GM19099 (cell line): ENCODE data around the gene SLC9A4.

Experiments
- POLR2A ChIP-seq: IDR thresholded peaks from 3 replicates; pipeline ENCODE4 v1.6.1; 2011; ENCODE audit warnings: low read depth; ENCODE audit not compliant: insufficient read length; ENCODE audit errors: extremely low read depth

SLC9A4 gene, protein sequence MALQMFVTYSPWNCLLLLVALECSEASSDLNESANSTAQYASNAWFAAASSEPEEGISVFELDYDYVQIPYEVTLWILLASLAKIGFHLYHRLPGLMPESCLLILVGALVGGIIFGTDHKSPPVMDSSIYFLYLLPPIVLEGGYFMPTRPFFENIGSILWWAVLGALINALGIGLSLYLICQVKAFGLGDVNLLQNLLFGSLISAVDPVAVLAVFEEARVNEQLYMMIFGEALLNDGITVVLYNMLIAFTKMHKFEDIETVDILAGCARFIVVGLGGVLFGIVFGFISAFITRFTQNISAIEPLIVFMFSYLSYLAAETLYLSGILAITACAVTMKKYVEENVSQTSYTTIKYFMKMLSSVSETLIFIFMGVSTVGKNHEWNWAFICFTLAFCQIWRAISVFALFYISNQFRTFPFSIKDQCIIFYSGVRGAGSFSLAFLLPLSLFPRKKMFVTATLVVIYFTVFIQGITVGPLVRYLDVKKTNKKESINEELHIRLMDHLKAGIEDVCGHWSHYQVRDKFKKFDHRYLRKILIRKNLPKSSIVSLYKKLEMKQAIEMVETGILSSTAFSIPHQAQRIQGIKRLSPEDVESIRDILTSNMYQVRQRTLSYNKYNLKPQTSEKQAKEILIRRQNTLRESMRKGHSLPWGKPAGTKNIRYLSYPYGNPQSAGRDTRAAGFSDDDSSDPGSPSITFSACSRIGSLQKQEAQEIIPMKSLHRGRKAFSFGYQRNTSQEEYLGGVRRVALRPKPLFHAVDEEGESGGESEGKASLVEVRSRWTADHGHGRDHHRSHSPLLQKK

GRCh38 chr2:102473020-102473419, at the start of gene SLC9A4:
Gene SLC9A4, plus strand, starts transcription at chr2:102473226. Its CDS starts 534 bp downstream, at chr2:102473760.
- no peak for TF ChIP-seq POLR2A

DNA sequence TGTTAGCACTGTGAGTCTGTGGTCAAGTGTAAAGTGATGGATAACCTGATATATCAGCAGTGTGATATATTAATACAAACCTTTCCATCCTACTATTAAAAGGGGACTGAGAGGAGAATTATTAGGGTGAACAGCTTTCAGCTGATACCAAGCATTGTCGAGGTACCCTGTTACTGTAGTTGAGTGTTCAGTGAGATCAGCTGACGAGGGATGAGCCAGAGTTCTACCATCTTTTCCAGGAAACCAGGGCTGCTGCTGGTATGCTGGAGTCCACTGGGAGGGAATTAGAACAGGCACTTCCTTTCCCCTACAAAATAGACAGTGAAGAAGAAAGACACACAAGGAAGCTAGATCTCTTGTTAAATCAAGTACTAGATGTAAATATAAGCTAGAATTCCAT, 49.7 kb upstream of the SLC9A4 start:
- no peak for TF ChIP-seq POLR2A

- no peak for TF ChIP-seq POLR2A
Observed at GRCh38 chr2:102424754-102425153, 48.3 kb upstream of the SLC9A4 start.

- no peak for TF ChIP-seq POLR2A
Observed at GRCh38 chr2:102425441-102426132, 47.4 kb upstream of the SLC9A4 start.

GRCh38 chr2:102427249-102427648, 45.8 kb upstream of the SLC9A4 start:
- TF ChIP-seq POLR2A, result no peak

DNA sequence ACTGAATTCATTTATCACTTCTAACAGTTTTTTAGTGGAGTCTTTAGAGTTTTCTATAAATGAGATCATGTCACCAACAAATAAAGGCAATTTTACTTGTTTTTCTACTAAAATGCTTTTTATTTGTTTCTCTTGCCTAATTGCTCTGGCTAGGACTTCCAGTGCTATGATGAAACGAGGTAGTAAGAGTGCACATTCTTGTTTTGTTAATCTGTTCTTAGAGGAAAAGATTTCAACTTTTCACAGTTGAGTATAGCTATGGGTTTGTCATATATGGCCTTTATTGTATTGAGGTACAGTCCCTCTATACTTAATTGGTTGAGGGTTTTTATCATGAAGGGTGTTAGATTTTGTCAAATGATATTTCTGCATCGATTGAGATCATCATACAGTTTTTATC, 44.5 kb upstream of the SLC9A4 start:
- no peak for TF ChIP-seq POLR2A

DNA sequence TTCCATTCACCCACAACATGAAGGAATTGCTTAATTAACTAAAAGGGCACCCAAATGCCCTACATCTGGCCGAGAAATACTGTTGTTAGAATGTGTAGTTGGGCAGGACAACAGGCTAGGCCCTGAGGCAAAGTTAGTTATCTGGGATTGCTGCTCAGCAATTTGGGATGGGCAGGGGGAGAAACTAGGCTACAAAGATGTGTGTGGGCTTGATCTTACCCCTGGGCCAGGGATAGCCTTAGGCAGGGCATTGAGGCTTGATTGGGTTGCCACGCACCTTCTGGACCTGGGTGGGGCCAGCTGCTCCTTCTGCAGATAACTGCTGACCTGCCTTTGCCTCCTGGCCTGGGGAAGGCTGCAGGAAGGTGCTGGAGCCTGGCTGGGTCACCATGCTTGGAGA, 40.6 kb upstream of the SLC9A4 start:
- TF ChIP-seq POLR2A, result no peak

DNA sequence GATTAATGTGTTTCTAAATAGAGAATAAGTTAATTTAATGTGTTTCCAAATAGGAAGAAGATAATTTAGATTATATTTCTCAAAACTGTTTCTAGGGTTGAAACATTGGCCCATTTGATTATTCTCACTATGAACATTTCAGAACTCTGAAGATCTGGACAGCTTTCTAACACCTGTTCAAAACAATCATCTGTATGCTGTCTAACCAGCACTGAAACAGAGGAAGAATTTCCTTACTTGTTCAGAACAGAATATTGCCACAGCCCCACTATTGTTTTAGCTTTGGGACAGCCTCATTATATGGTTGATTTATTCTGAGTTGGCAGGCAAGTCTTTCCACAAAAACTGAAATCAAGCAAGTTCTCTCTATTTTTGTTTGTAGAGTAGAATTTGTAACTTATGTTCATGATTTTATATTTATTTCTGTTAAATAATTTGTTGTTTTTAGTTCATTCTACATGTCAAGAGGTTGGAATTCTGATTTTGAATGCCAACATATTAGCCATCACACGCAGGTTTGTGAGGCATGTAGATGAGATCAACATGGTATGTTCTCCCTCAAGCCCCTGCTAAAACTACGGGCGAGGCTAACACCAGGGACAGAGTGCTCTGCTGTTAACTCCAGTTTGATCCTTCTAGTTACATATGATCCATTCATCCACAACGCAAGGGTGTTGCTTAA, 38.9 kb upstream of the SLC9A4 start:
- TF ChIP-seq POLR2A, result no peak

DNA sequence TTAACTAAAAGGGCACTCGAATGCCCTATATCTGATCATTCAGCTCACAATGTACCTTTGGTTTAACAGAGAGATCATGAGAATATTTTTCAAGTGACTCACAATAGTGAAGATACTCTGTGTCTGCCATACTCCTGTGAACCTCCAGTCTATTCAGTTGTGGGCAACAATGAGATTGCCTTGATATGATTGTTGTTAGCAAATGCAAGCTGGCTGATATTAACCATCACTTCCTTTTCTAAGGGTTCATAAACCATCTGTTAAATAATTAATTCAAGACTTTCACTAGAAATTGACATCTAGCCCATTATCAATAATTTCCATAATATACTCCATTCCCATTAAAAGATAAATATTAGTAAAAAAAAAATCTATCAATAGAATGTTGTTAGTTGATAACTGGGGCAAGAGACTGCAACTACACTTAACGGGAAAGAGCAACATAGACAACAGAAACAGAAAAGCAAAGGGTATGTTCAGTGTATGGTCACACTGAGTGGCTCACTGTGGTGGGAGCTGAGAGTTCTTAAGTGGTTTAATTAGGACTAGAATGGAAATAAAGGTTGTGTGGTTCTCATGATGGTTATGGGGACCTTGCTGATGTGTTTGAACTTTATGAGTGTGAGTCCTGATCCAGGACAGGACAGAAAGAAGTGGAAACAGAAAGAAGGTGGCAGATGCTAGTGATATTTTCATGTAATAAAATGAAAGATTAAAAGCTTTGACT, 38.2 kb upstream of the SLC9A4 start:
- TF ChIP-seq POLR2A, result no peak

GRCh38 chr2:102435741-102436140, 37.3 kb upstream of the SLC9A4 start:
- TF ChIP-seq POLR2A, result no peak

GRCh38 chr2:102436323-102436722, 36.7 kb upstream of the SLC9A4 start:
- no peak for TF ChIP-seq POLR2A

- TF ChIP-seq POLR2A, result no peak
Observed at GRCh38 chr2:102437122-102437521, 35.9 kb upstream of the SLC9A4 start.

- no peak for TF ChIP-seq POLR2A
Observed at GRCh38 chr2:102438111-102438510, 34.9 kb upstream of the SLC9A4 start.

GRCh38 chr2:102438578-102438977, 34.4 kb upstream of the SLC9A4 start:
- no peak for TF ChIP-seq POLR2A

- TF ChIP-seq POLR2A, result no peak
Observed at GRCh38 chr2:102439065-102439695, 33.8 kb upstream of the SLC9A4 start.
